ENCODE measurements around the gene ARHGEF19.
"Not testable (repeated sequence)": the region's sequence is repeated elsewhere in the genome, so short reads cannot be mapped to it uniquely, and the experiment has no call there.

The ARHGEF19 gene

DNA sequence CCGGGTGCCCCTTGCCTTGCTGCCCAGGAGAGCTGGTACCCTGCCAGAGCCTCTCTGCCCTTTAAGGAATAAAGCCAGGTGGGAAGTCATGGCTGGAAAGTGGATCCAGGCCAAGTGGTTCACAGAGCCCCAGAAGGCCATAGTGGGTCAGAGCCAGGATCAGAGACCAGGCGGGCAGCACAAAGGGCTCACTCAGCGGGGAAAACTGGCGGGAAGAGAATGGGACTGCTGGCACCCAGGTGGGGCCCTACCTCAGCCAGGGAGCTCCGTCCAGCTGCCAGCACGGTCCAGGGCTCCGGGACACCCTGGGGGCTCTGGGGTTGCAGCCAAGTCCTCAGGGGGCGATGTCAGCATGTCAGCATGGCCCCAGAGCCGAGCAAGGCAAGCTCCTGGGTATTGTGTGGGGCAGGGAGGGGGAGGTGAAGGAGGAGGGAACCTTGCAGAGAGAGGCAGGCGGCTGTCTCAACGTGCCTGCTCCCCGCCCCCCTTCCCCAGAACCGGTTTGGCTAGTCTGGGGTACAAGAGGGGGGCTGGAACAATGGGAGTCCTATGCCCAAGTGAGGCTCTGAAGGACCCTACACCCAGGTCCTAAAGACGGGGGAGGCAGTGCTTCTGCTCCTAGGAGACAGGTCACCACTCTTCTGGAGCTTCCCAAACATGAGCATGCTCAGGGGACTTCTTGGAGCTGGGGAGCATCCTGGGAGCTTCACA lies at the start of gene ARHGEF19:
TSS of gene ARHGEF19 (minus strand) at position 402 of the 711 bp plus-strand sequence. CDS start 3,598 bp downstream, outside the sequence.
- Mint-ChIP-seq H3K36me3 (ENCODE audit: insufficient read depth) (peaks cover 5% of the 10 kb centered on the region), H3K9me3 (no peaks in the 10 kb centered on the region), H3K27me3 (no peaks in the 10 kb centered on the region), H3K27ac (ENCODE audit: low read depth) (no peak within 1 kb of the TSS), H3K4me3 (no peak within 1 kb of the TSS), H3K4me1 (peaks cover 9% of the 10 kb centered on the region)
- DNase-seq (ENCODE audit: low spot score in 2 of 2) (no peak), ATAC-seq (replicated peaks; ENCODE audit: extremely low read depth, poor library complexity, severe bottlenecking) (no peak)

- no peak for DNase-seq (ENCODE audit: low spot score in 2 of 2)
- Mint-ChIP-seq H3K4me3 (no peak overlapping the region), H3K36me3 (ENCODE audit: insufficient read depth) (peaks cover 9% of the 10 kb centered on the region), H3K4me1 (peaks cover 7% of the 10 kb centered on the region), H3K27ac (ENCODE audit: low read depth) (no peak overlapping the region), H3K9me3 (no peaks in the 10 kb centered on the region), H3K27me3 (no peaks in the 10 kb centered on the region)
- no peak for ATAC-seq (replicated peaks; ENCODE audit: extremely low read depth, poor library complexity, severe bottlenecking)
Observed at GRCh38 chr1:16262067-16262466, 49.6 kb upstream of the ARHGEF19 start.

GRCh38 chr1:16260814-16261213 lies 48.4 kb upstream of the ARHGEF19 start:
- no peaks in the 10 kb centered on the region for H3K27me3 Mint-ChIP-seq
- H3K27ac Mint-ChIP-seq (ENCODE audit: low read depth) = peak overlapping the region; percentile 38
- peaks cover 13% of the 10 kb centered on the region for H3K36me3 Mint-ChIP-seq (ENCODE audit: insufficient read depth)
- no peak overlapping the region for H3K4me3 Mint-ChIP-seq
- DNase-seq (ENCODE audit: low spot score in 2 of 2) (no peak), ATAC-seq (replicated peaks; ENCODE audit: extremely low read depth, poor library complexity, severe bottlenecking) (no peak)
- no peaks in the 10 kb centered on the region for H3K9me3 Mint-ChIP-seq
- H3K4me1 Mint-ChIP-seq = no peaks in the 10 kb centered on the region

DNA sequence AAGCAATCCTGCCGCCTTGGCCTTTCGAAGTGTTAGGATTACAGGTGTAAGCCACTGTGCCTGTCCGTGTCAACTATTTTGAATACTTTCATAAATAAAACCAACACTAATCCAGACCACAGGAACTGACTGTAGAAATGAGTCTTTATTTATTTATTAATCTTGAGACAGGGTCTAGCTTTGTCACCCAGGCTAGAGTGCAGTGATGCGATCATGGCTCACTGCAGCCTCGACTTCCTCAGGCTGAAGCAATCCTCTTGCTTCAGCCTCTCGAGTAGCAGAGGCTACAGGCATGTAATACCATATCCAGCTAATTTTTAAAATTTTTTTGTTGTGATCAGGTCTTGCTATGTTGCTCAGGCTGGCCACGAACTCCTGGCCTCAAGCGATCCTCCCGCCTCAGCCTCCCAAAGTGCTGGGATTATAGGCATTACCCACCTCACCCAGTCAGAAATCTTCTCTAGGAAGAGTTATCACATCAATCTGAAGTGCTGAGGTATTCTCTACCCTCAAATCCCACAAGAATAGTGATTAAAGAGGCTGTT lies 46.2 kb upstream of the ARHGEF19 start:
- H3K4me3 Mint-ChIP-seq = no peak overlapping the region

DNA sequence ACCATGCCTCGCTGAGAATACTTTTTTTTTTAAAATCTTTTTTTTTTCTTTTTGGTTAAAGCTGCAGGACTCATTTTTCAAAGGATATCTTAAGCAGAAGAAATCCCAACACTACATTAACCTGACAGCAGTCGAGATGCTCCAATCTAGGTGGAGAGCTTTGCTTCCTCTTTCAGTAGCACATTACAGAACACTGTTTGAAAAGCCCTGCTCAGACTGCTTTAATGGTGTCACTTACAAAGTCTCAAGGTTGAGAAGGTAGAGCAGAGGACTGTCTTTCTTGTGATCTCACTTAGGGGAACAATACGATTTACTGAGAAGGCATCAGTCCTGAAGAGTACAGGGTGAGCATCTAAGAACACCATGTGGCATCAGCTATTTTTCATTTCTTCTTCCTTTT lies 45.5 kb upstream of the ARHGEF19 start:
- ATAC-seq (replicated peaks; ENCODE audit: extremely low read depth, poor library complexity, severe bottlenecking) (no peak), DNase-seq (ENCODE audit: low spot score in 2 of 2) (no peak)
- H3K27me3 Mint-ChIP-seq = no peaks in the 10 kb centered on the region
- no peak overlapping the region for H3K4me3 Mint-ChIP-seq
- H3K27ac Mint-ChIP-seq (ENCODE audit: low read depth) = no peak overlapping the region
- no peaks in the 10 kb centered on the region for H3K9me3 Mint-ChIP-seq
- no peaks in the 10 kb centered on the region for H3K4me1 Mint-ChIP-seq
- H3K36me3 Mint-ChIP-seq (ENCODE audit: insufficient read depth) = peaks cover 28% of the 10 kb centered on the region

More for the DNA sequence above, 46.2 kb upstream of the ARHGEF19 start:
- no peak for ATAC-seq (replicated peaks; ENCODE audit: extremely low read depth, poor library complexity, severe bottlenecking)
- no peaks in the 10 kb centered on the region for H3K4me1 Mint-ChIP-seq
- no peaks in the 10 kb centered on the region for H3K9me3 Mint-ChIP-seq
- H3K27ac Mint-ChIP-seq (ENCODE audit: low read depth) = no peak overlapping the region
- H3K36me3 Mint-ChIP-seq (ENCODE audit: insufficient read depth) = peaks cover 22% of the 10 kb centered on the region
- H3K27me3 Mint-ChIP-seq = no peaks in the 10 kb centered on the region
- no peak for DNase-seq (ENCODE audit: low spot score in 2 of 2)

- not testable (repeated sequence) for H3K27ac Mint-ChIP-seq (ENCODE audit: low read depth); H3K9me3 Mint-ChIP-seq; H3K4me1 Mint-ChIP-seq; ATAC-seq (replicated peaks; ENCODE audit: extremely low read depth, poor library complexity, severe bottlenecking); H3K27me3 Mint-ChIP-seq; H3K4me3 Mint-ChIP-seq; DNase-seq (ENCODE audit: low spot score in 2 of 2)
- H3K36me3 Mint-ChIP-seq (ENCODE audit: insufficient read depth) = peaks cover 31% of the 10 kb centered on the region
Observed at GRCh38 chr1:16257556-16257955, 45.1 kb upstream of the ARHGEF19 start.

- Mint-ChIP-seq H3K27me3 (no peaks in the 10 kb centered on the region), H3K27ac (ENCODE audit: low read depth) (peak overlapping the region; percentile 57), H3K9me3 (no peaks in the 10 kb centered on the region), H3K4me3 (no peak overlapping the region), H3K4me1 (no peaks in the 10 kb centered on the region), H3K36me3 (ENCODE audit: insufficient read depth) (peaks cover 35% of the 10 kb centered on the region)
- DNase-seq (ENCODE audit: low spot score in 2 of 2) (no peak), ATAC-seq (replicated peaks; ENCODE audit: extremely low read depth, poor library complexity, severe bottlenecking) (no peak)
Observed at GRCh38 chr1:16256478-16256877, 44.0 kb upstream of the ARHGEF19 start.

DNA sequence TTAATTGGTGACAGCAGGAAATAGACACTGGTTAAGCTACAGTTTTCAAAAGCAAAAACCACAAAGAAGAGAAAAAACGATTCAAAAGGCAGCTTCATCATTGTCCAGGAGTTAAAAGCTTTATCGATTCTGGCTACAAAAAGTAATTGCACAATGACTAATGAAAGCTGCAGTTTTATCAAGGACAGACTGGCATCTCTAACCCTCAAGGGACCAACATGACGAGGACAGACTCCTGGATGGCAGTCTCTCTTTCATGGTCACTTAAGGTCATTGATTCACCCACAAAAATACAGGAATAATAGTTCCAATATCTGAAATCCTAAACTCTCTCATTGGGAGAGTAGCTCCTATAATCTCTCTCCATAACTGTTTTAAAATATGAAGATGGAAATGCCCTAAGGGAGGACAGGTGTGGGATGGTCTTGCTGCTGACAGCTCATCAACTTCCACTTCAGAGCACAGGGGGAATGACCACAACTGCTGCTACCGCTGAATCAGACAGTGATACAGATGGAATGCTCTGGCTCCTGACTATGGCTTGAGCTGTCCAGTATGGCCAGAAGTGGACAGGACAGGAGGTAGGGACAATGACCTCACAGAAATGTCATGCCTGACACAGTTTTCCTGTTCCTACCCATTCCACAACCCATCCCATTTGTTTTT lies 41.9 kb upstream of the ARHGEF19 start:
- H3K4me3 Mint-ChIP-seq = no peak overlapping the region
- H3K4me1 Mint-ChIP-seq = peaks cover 5% of the 10 kb centered on the region
- DNase-seq (ENCODE audit: low spot score in 2 of 2) = no peak
- no peaks in the 10 kb centered on the region for H3K27me3 Mint-ChIP-seq
- no peaks in the 10 kb centered on the region for H3K9me3 Mint-ChIP-seq
- no peak for ATAC-seq (replicated peaks; ENCODE audit: extremely low read depth, poor library complexity, severe bottlenecking)
- H3K27ac Mint-ChIP-seq (ENCODE audit: low read depth) = no peak overlapping the region
- peaks cover 37% of the 10 kb centered on the region for H3K36me3 Mint-ChIP-seq (ENCODE audit: insufficient read depth)

DNA sequence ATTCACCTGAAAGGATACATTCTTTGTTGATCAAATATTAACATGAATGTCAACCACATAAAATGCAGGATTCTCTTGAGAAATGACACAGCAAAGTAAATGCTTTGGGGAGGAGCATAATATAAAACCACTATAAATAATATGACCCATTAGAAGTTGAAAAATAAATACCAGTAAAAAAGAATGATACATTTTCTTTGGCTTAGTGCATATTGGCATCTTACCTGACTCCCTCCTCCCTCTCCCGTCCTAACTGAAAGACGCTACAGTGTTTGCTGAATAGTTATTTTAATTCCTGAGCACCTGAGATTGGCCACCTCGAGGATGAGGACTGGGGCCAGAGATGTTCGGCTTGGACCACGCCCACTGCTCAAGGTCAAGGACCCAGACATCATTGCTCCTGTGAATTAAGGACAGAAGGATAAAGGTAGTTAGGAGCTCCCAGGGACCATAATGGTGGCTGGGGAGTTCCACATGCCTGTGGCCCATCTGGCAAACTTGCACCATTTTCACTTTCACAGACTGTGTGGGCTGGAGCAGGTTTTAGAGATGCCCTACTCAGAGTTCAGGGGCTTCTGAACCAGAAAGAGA lies 41.0 kb upstream of the ARHGEF19 start:
- DNase-seq (ENCODE audit: low spot score in 2 of 2) (no peak), ATAC-seq (replicated peaks; ENCODE audit: extremely low read depth, poor library complexity, severe bottlenecking) (no peak)
- Mint-ChIP-seq H3K27me3 (no peaks in the 10 kb centered on the region), H3K4me1 (peaks cover 10% of the 10 kb centered on the region), H3K4me3 (no peak overlapping the region), H3K27ac (ENCODE audit: low read depth) (no peak overlapping the region), H3K9me3 (no peaks in the 10 kb centered on the region), H3K36me3 (ENCODE audit: insufficient read depth) (peaks cover 37% of the 10 kb centered on the region)

GRCh38 chr1:16252912-16253311 lies 40.5 kb upstream of the ARHGEF19 start:
- Mint-ChIP-seq H3K27ac (ENCODE audit: low read depth) (no peak overlapping the region), H3K27me3 (no peaks in the 10 kb centered on the region), H3K4me1 (peaks cover 10% of the 10 kb centered on the region), H3K9me3 (no peaks in the 10 kb centered on the region), H3K36me3 (ENCODE audit: insufficient read depth) (peaks cover 35% of the 10 kb centered on the region), H3K4me3 (no peak overlapping the region)
- ATAC-seq (replicated peaks; ENCODE audit: extremely low read depth, poor library complexity, severe bottlenecking) (no peak), DNase-seq (ENCODE audit: low spot score in 2 of 2) (no peak)

GRCh38 chr1:16251381-16251780 lies 38.9 kb upstream of the ARHGEF19 start:
- Mint-ChIP-seq H3K27ac (ENCODE audit: low read depth) (no peak overlapping the region), H3K4me1 (peaks cover 10% of the 10 kb centered on the region), H3K36me3 (ENCODE audit: insufficient read depth) (peaks cover 37% of the 10 kb centered on the region), H3K27me3 (no peaks in the 10 kb centered on the region), H3K4me3 (no peak overlapping the region), H3K9me3 (no peaks in the 10 kb centered on the region)
- ATAC-seq (replicated peaks; ENCODE audit: extremely low read depth, poor library complexity, severe bottlenecking) (no peak), DNase-seq (ENCODE audit: low spot score in 2 of 2) (no peak)

DNA sequence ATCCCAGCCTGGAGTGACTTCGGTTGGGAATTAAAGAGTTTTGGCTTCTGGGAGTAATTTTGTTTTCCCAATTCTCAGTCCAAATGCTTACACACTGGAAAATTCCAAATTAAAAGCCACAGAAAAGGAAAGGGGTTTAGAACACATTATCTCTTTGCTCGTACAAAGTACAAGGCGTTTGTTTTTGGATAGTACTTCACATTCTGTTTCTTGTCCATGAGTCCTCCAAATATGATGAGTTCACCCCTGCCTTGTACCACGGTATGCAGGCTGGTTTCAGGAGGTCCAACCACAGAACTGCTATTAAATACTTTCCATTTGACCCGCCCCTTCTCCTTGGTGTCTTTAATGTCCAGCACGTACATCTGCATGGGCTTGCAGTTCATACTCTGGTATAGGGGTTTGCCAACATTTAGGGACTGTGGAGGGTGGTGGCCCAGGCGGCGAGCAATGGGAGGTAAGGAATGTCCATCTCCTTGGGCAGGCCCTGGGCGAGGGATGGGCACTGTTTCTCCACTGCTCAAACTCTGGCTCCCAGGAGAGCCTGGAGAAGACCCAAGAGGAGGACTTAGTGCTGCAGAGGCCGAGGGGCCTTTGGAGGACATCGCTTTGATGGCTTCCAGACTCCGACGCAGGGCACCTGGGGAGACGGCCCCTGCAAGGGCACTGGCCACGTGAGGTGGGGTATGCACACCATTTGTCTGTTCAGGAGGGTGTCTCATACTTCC lies 38.2 kb upstream of the ARHGEF19 start:
- ATAC-seq (replicated peaks; ENCODE audit: extremely low read depth, poor library complexity, severe bottlenecking) (no peak), DNase-seq (ENCODE audit: low spot score in 2 of 2) (no peak)
- H3K36me3 Mint-ChIP-seq (ENCODE audit: insufficient read depth) = peaks cover 35% of the 10 kb centered on the region
- no peaks in the 10 kb centered on the region for H3K27me3 Mint-ChIP-seq
- no peak overlapping the region for H3K27ac Mint-ChIP-seq (ENCODE audit: low read depth)
- no peak overlapping the region for H3K4me3 Mint-ChIP-seq
- H3K9me3 Mint-ChIP-seq = no peaks in the 10 kb centered on the region
- peaks cover 10% of the 10 kb centered on the region for H3K4me1 Mint-ChIP-seq

All from central memory CD8-positive, alpha-beta T cell (primary cell).